Tibial artery (tissue), 4 donors: ENCODE results near the gene FNBP1L.

ENCODE experiments used
- DNase-seq, 2 donors: peaks; one replicate each; pipeline ENCODE4 v3.0.0-alpha.2; 2019
- H3K27ac ChIP-seq, 2 donors: fragments of 200-600 bp; sonication (generic) in 1 of 2; 1 replicate in 1 of 2; 2 replicates in 1 of 2; pipeline ENCODE4 v1.5.1; 2018 to 2019; ENCODE audit warnings: mild to moderate bottlenecking in 1 of 2
- H3K27me3 ChIP-seq, 2 donors: fragments of 200-600 bp; sonication (generic) in 1 of 2; one replicate each; pipeline versions ENCODE4 v1.5.1 to v1.6.0; 2016 to 2019
- H3K36me3 ChIP-seq, 3 donors: fragments of 200-600 bp; sonication (generic) in 2 of 3; one replicate each; pipeline ENCODE4 v1.5.1; 2016 to 2019; ENCODE audit warnings: mild to moderate bottlenecking in 2 of 3
- H3K4me1 ChIP-seq, 4 donors: fragments of 200-600 bp; sonication (generic) in 2 of 4; 1 replicate in 3 of 4; 2 replicates in 1 of 4; pipeline ENCODE4 v1.5.1; 2016 to 2019
- H3K4me3 ChIP-seq, 2 donors: fragments of 200-600 bp; sonication (generic) in 1 of 2; 1 replicate in 1 of 2; 2 replicates in 1 of 2; pipeline ENCODE4 v1.5.1; 2018 to 2019; ENCODE audit warnings: mild to moderate bottlenecking in 2 of 2
- H3K9me3 ChIP-seq, 3 donors: fragments of 200-600 bp; sonication (generic) in 1 of 3; one replicate each; pipeline ENCODE4 v1.5.1; 2016 to 2019
- CTCF ChIP-seq, 2 experiments: fragments of 200-600 bp in 1 of 2; fragments of 450-650 bp in 1 of 2; IDR thresholded peaks; one replicate each; pipeline ENCODE4 v1.5.1; 2017 to 2019; ENCODE audit warnings: antibody characterized with exemption in 2 of 2, mild to moderate bottlenecking in 1 of 2, moderate library complexity in 1 of 2
- intact Hi-C: fragments of 100-400 bp; cut with DNase I; formaldehyde crosslinking; loops from one replicate; pipeline ENCODE4 v1.15.0; 2023; ENCODE audit warnings: low total_unique reads

FNBP1L gene

GRCh38 chr1:93574511-93574910, 126.6 kb downstream of the FNBP1L start:
- Histone ChIP-seq H3K4me3 (no peak overlapping the region), H3K9me3 (no peaks in the 10 kb centered on the region), H3K27me3 (no peaks in the 10 kb centered on the region), H3K4me1 (peaks cover 0 to 13% (median under 1%) of the 10 kb centered on the region in 4 donors), H3K36me3 (peaks cover 60 to 98% (median 66%) of the 10 kb centered on the region in 3 donors), H3K27ac (no peak overlapping the region)
- intact Hi-C loops, result no loop called here
- DNase-seq, result no peak
- no peak for TF ChIP-seq CTCF (IDR thresholded peaks at IDR 0.05)

- TF ChIP-seq CTCF (IDR thresholded peaks at IDR 0.05), result no peak
- H3K27me3 ChIP-seq, result no peaks in the 10 kb centered on the region
- no peak for DNase-seq
- no peak overlapping the region for H3K4me3 ChIP-seq
- H3K36me3 ChIP-seq, result peaks cover 55 to 98% (median 62%) of the 10 kb centered on the region in 3 donors
- H3K4me1 ChIP-seq, result peaks cover 0 to 18% (median 3%) of the 10 kb centered on the region in 4 donors
- intact Hi-C loops, result no loop called here
- no peaks in the 10 kb centered on the region for H3K9me3 ChIP-seq
- H3K27ac ChIP-seq, result no peak overlapping the region
These were observed 127.1 kb downstream of the FNBP1L start for GRCh38 chr1:93574991-93575390.

DNA sequence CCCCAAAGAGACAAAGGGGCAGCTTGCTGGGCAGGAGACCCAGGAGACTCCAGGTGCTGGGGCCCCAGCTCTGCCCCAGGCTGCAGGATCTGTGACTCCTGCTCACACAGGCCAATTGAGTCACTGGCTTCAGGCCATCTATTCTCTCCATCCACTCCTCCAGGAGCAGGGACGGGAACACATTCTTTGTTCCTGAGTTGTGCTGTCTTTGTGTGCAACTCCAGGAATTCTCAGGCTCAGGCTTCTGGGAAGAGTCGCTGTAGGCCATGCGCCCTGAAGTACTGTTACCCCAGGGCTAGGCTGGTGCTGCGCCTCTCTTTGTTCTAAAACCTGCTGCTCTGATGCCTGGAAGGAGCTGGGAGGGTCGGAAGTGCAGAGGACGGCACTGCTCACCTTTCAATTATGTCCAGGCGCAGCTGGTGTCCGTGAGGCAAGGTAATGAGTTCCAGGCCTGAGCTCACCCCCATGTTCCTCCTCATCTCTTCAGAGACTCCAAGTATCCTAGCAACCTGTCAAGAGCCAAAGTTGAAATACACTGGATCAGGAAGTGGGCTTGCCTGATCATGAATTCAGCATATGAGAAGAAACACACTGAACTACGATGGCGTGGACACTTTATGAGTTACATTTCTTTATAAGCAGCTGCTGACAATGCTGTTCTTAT, 127.8 kb downstream of the FNBP1L start:
- DNase-seq, result no peak
- intact Hi-C loops, result no loop called here
- no peaks in the 10 kb centered on the region for H3K9me3 ChIP-seq
- peaks cover 49 to 92% (median 55%) of the 10 kb centered on the region in 3 donors for H3K36me3 ChIP-seq
- no peak overlapping the region for H3K4me3 ChIP-seq
- TF ChIP-seq CTCF (IDR thresholded peaks at IDR 0.05), result no peak
- no peaks in the 10 kb centered on the region for H3K27me3 ChIP-seq
- H3K4me1 ChIP-seq, result peaks cover 0 to 25% (median 4%) of the 10 kb centered on the region in 4 donors
- H3K27ac ChIP-seq, result no peak overlapping the region

- no peak for DNase-seq
- intact Hi-C loops, result no loop called here
- no peak for TF ChIP-seq CTCF (IDR thresholded peaks at IDR 0.05)
- Histone ChIP-seq H3K4me1 (peaks cover 0 to 25% (median 4%) of the 10 kb centered on the region in 4 donors), H3K27me3 (no peaks in the 10 kb centered on the region), H3K9me3 (no peaks in the 10 kb centered on the region), H3K27ac (no peak overlapping the region), H3K36me3 (peaks cover 49 to 87% (median 55%) of the 10 kb centered on the region in 3 donors), H3K4me3 (no peak overlapping the region)
These were observed 128.4 kb downstream of the FNBP1L start for GRCh38 chr1:93576346-93576745.

DNA sequence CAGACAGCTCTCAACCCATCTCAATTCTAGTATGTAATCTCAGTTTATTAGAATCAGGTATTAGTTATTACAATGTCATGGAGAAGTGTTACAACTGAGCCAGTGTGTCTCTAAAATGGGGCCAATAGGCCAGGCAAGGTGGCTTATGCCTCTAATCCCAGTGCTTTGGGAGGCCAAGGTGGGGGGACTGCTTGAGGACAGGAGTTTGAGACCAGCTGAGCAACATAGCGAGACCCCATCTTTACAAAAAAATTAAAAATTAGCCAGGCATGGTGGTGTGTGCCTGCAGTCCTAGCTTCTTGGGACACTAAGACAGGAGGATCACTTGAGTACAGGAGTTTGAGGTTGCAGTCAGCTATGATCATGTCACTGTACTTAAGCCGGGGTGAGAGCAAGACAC, 128.8 kb downstream of the FNBP1L start:
- no peak for TF ChIP-seq CTCF (IDR thresholded peaks at IDR 0.05)
- no peak for DNase-seq
- no peaks in the 10 kb centered on the region for H3K27me3 ChIP-seq
- peaks cover 0 to 25% (median 4%) of the 10 kb centered on the region in 4 donors for H3K4me1 ChIP-seq
- no peak overlapping the region for H3K4me3 ChIP-seq
- intact Hi-C loops, result no loop called here
- H3K36me3 ChIP-seq, result peaks cover 49 to 87% (median 55%) of the 10 kb centered on the region in 3 donors
- H3K27ac ChIP-seq, result no peak overlapping the region
- H3K9me3 ChIP-seq, result no peaks in the 10 kb centered on the region
